NT2/D1 (cell line): ENCODE data around the gene LMNTD2.

ENCODE experiments used
- DNase-seq: peaks from one replicate; pipeline ENCODE4 v3.0.0-alpha.2; 2011; ENCODE audit warnings: low read depth, low spot score
- H3K27me3 ChIP-seq: 2 replicates; pipeline ENCODE4 v1.6.0; 2011; ENCODE audit warnings: mild to moderate bottlenecking; ENCODE audit not compliant: insufficient read length, insufficient read depth
- H3K36me3 ChIP-seq: 2 replicates; pipeline ENCODE4 v1.6.1; 2011; ENCODE audit warnings: mild to moderate bottlenecking, low read length, mixed read lengths; ENCODE audit not compliant: insufficient read depth, insufficient read length
- H3K4me1 ChIP-seq: 2 replicates; pipeline ENCODE4 v1.5.1; 2011; ENCODE audit not compliant: insufficient read depth, insufficient read length
- H3K4me3 ChIP-seq: 2 replicates; pipeline ENCODE4 v1.5.1; 2011; ENCODE audit warnings: low read depth; ENCODE audit not compliant: insufficient read length
- H3K9ac ChIP-seq: 2 replicates; pipeline ENCODE4 v1.6.0; 2011; ENCODE audit warnings: low read depth; ENCODE audit not compliant: insufficient read length
- H3K9me3 ChIP-seq: 2 replicates; pipeline ENCODE4 v1.5.1; 2011; ENCODE audit warnings: mild to moderate bottlenecking, low read length; ENCODE audit not compliant: insufficient read depth
- SUZ12 ChIP-seq: IDR thresholded peaks from 2 replicates; pipeline ENCODE4 v1.6.1; 2011; ENCODE audit not compliant: insufficient read length, insufficient read depth; ENCODE audit errors: extremely low read depth
- YY1 ChIP-seq: IDR thresholded peaks from 2 replicates; pipeline ENCODE4 v1.6.1; 2011; ENCODE audit not compliant: insufficient read length, insufficient read depth
- ZNF274 ChIP-seq: IDR thresholded peaks from 2 replicates; pipeline ENCODE4 v1.6.1; 2011; ENCODE audit warnings: mild to moderate bottlenecking, low read depth, low read length

Gene LMNTD2

GRCh38 chr11:545171-545570, 15.4 kb downstream of the LMNTD2 start:
- Histone ChIP-seq H3K4me3 (no peak overlapping the region), H3K9ac (no peak overlapping the region), H3K36me3 (no peaks in the 10 kb centered on the region), H3K27me3 (no peaks in the 10 kb centered on the region), H3K9me3 (no peaks in the 10 kb centered on the region), H3K4me1 (peaks cover 11% of the 10 kb centered on the region)
- no peak for DNase-seq
- TF ChIP-seq ZNF274 (no peak), SUZ12 (no peak), YY1 (no peak)

DNA sequence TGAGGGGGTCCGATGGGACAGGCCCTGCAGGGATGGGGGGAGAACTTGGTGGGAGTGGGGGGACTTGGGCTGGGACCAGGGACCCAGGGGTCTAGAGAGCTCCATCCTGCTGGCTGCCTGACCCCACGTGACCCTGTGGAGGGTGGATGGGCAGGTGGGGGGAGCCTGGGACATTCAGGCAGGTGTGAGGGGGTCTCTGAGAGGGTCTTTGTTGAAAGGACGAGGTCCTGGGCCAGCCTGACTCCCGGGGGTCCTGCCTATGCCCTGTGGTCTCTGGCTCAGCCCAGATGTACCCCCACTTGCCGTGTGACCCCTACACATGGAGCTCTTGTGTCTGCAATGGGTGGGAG, 15.7 kb downstream of the LMNTD2 start:
- H3K4me3 ChIP-seq = no peak overlapping the region
- no peaks in the 10 kb centered on the region for H3K9me3 ChIP-seq

DNA sequence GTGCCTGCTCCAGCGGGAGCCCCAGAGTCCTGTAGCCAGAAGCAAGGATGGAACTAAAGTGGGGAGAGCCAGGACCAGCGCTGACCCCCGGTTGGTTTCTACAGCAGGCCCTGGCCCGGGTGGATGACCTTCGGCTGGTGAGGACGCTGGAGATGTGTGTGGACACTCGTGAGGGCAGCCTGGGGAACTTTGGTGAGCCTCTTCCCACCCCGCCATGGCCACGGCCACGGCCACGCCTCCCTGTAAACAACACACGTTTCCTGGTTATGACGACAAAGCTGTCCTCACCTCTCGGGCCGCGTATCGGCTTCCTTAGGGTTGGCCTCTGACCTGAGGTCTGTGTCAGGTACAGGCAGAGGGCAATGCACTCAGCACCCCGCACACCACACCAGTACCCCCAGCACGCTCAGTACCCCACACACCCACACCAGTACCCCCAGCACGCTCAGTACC, 19.1 kb downstream of the LMNTD2 start:
- Histone ChIP-seq H3K4me3 (no peak overlapping the region), H3K9ac (no peak overlapping the region), H3K36me3 (no peaks in the 10 kb centered on the region), H3K27me3 (peaks cover 21% of the 10 kb centered on the region), H3K4me1 (peaks cover 30% of the 10 kb centered on the region), H3K9me3 (no peaks in the 10 kb centered on the region)
- no peak for TF ChIP-seq ZNF274
- no peak for TF ChIP-seq YY1
- no peak for TF ChIP-seq SUZ12
- no peak for DNase-seq

More for the DNA sequence above, 15.7 kb downstream of the LMNTD2 start:
- no peak for TF ChIP-seq SUZ12
- no peak for TF ChIP-seq ZNF274
- no peak for TF ChIP-seq YY1
- DNase-seq = no peak
- H3K4me1 ChIP-seq = peaks cover 14% of the 10 kb centered on the region
- no peak overlapping the region for H3K9ac ChIP-seq
- no peaks in the 10 kb centered on the region for H3K27me3 ChIP-seq
- H3K36me3 ChIP-seq = no peaks in the 10 kb centered on the region

DNA sequence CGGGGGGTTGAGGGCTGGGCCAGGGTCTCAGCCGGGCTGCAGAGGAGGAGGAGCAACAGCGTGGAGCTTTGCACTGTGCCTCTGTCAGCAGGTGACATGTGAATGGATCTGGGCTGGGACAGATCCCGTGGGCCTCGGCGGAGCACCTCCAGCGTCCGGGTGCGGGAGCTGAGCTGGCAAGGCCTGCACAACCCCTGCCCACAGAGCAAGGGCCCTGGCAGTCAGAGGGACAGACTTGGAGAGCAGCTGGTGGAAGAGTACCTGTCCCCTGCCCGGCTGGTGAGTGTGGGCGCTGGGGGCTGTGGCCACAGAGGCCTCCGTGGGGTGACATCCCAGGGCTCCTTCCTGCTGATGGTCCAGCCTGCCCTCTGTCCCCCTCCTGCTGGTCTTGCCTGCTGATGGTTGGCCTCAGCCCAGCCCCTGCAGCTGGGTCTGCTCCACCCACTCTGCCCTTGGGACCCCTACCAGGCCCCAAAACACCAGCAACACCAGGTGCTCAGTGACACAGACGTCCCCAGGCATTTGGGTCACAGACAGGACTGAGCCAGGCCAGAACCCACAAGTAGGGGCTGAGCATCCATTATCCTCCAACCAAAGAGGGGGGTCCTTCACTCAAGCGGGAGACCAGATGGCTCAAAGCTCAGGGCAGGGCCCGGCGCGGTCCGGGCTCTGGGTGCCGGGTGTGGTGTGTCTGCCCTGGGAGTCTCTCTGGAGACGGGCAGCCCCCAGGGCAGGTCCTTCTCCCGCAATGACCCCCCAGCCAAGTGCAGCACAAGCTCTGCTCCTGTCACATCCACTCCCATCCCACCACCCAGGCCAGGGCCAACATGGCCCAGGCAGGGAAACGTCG, 19.7 kb downstream of the LMNTD2 start:
- Histone ChIP-seq H3K9me3 (no peaks in the 10 kb centered on the region), H3K4me3 (no peak overlapping the region), H3K9ac (peak overlapping the region; percentile 50), H3K4me1 (peaks cover 30% of the 10 kb centered on the region), H3K27me3 (peaks cover 26% of the 10 kb centered on the region), H3K36me3 (no peaks in the 10 kb centered on the region)
- no peak for DNase-seq
- TF ChIP-seq SUZ12 (no peak), ZNF274 (no peak), YY1 (no peak)

DNA sequence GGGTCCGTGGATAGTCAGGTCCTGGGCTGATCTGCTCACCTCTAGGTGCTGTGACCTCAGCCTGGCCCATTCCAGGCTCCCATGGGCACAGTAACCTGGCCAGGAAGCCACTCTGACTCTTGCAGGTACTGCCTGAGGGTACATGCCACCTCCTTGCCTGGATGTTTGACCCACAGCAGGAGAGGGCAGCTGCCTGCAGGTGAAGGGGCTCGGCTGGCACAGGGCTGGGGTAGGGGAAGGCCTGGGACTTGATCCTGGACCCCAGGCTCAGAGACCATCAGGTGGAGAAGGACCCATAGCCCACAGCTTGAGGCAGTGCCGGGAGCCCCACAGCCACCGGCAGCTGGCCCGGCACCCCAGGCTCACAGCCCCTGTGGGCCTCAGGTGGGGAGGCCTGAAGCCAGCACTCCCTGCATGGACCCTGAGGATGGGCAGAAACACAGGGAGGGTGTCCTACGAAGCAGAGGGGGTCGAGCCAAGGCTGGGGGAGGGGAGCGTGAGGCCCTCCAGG, 20.5 kb downstream of the LMNTD2 start:
- H3K4me1 ChIP-seq = peaks cover 28% of the 10 kb centered on the region
- TF ChIP-seq YY1 (no peak), SUZ12 (no peak), ZNF274 (no peak)
- peaks cover 26% of the 10 kb centered on the region for H3K27me3 ChIP-seq
- DNase-seq = no peak
- H3K4me3 ChIP-seq = no peak overlapping the region
- peak overlapping the region; percentile 44 for H3K9ac ChIP-seq
- H3K36me3 ChIP-seq = no peaks in the 10 kb centered on the region
- H3K9me3 ChIP-seq = no peaks in the 10 kb centered on the region

GRCh38 chr11:538431-539051, 22.0 kb downstream of the LMNTD2 start:
- H3K27me3 ChIP-seq = peaks cover 26% of the 10 kb centered on the region
- TF ChIP-seq YY1 (no peak), ZNF274 (no peak), SUZ12 (no peak)
- no peak overlapping the region for H3K4me3 ChIP-seq
- H3K4me1 ChIP-seq = peaks cover 33% of the 10 kb centered on the region
- peaks cover 9% of the 10 kb centered on the region for H3K36me3 ChIP-seq
- no peak for DNase-seq
- H3K9ac ChIP-seq = peak overlapping the region; percentile 93
- no peaks in the 10 kb centered on the region for H3K9me3 ChIP-seq
